Karpas-422 (cell line): ENCODE results near the gene THOP1. TPM values are rescaled to one million over a fixed set of nuclear protein-coding genes. Genes with fewer than 3 reads are reported as not detected.

Experiments used
- DNase-seq: peaks from one replicate; pipeline ENCODE4 v3.0.0-alpha.2; 2015
- H2AFZ ChIP-seq: fragments of 200-600 bp; sonication (generic); 2 replicates; pipeline ENCODE4 v1.6.1; 2014; ENCODE audit warnings: antibody characterized with exemption, low read length, mixed read lengths
- H3K27ac ChIP-seq: fragments of 200-600 bp; sonication (generic); 2 replicates; pipeline ENCODE4 v1.5.1; 2014; ENCODE audit warnings: mild to moderate bottlenecking, low read length, moderate library complexity
- H3K27me3 ChIP-seq: fragments of 200-600 bp; sonication (generic); 2 replicates; pipeline ENCODE4 v1.6.1; 2014; ENCODE audit warnings: low read length, mixed read lengths
- H3K36me3 ChIP-seq: fragments of 200-600 bp; sonication (generic); 2 replicates; pipeline ENCODE4 v1.6.1; 2014; ENCODE audit warnings: low read length, mixed read lengths; ENCODE audit not compliant: insufficient read depth
- H3K4me1 ChIP-seq: fragments of 200-600 bp; sonication (generic); 2 replicates; pipeline ENCODE4 v1.6.1; 2014; ENCODE audit warnings: mild to moderate bottlenecking, low read length, mixed read lengths
- H3K4me2 ChIP-seq: fragments of 200-600 bp; sonication (generic); 2 replicates; pipeline ENCODE4 v1.6.1; 2014; ENCODE audit warnings: low read length, low read depth, mild to moderate bottlenecking; ENCODE audit not compliant: poor library complexity, severe bottlenecking
- H3K4me3 ChIP-seq: fragments of 200-600 bp; sonication (generic); 2 replicates; pipeline ENCODE4 v1.5.1; 2014; ENCODE audit warnings: mild to moderate bottlenecking, antibody characterized with exemption, low read length, mixed read lengths
- H3K79me2 ChIP-seq: fragments of 200-600 bp; sonication (generic); 2 replicates; pipeline ENCODE4 v1.6.1; 2014; ENCODE audit warnings: mild to moderate bottlenecking, low read length, mixed read lengths
- H3K9ac ChIP-seq: fragments of 200-600 bp; sonication (generic); 2 replicates; pipeline ENCODE4 v1.6.0; 2014; ENCODE audit warnings: low read length
- H3K9me2 ChIP-seq: fragments of 200-600 bp; sonication (generic), shearing (Covaris generic); replicated peaks from 2 replicates; pipeline ENCODE4 v1.6.0; 2014; ENCODE audit warnings: mild to moderate bottlenecking, low read length, moderate library complexity; ENCODE audit not compliant: insufficient read depth
- H3K9me3 ChIP-seq: fragments of 300-700, 200-600 bp; sonication (generic); 2 replicates; pipeline ENCODE4 v1.6.1; 2014; ENCODE audit warnings: low read length, mixed read lengths
- H4K20me1 ChIP-seq: fragments of 200-600 bp; sonication (generic); 2 replicates; pipeline ENCODE4 v1.6.1; 2014; ENCODE audit warnings: mild to moderate bottlenecking, antibody characterized with exemption, low read length, low read depth; ENCODE audit not compliant: insufficient read depth
- total RNA-seq: library from RNA; depleted of rRNA; stranded (reverse); fragments of >200 nt; shearing (Covaris generic); gene quantifications from 2 replicates; pipeline ENCODE4 v1.2.3, GENCODE V29; 2014; ENCODE audit warnings: low replicate concordance

THOP1 gene
- total RNA-seq, 1 experiment from 2014 or later: 57.0 TPM

- Histone ChIP-seq H3K4me1 (peaks cover 68% of the 10 kb centered on the region), H2AFZ (peak within 1 kb of the TSS; percentile 19)
These were observed 2.1 kb upstream of the THOP1 start, which contains the start of gene SGTA for GRCh38 chr19:2782936-2783780. Gene SGTA (minus strand): TSS chr19:2783273. CDS start chr19:2769068, 14,205 bp downstream.

GRCh38 chr19:2783781-2784145 lies 1.5 kb upstream of the THOP1 start:
- peak overlapping the region; percentile 55 for H3K4me2 ChIP-seq
- H3K79me2 ChIP-seq: peaks cover 75% of the 10 kb centered on the region
- H3K9me3 ChIP-seq: no peaks in the 10 kb centered on the region
- peak overlapping the region; percentile 19 for H2AFZ ChIP-seq
- H3K9me2 ChIP-seq: no peaks in the 10 kb centered on the region
- peaks cover 70% of the 10 kb centered on the region for H3K4me1 ChIP-seq
- H4K20me1 ChIP-seq: peaks cover 36% of the 10 kb centered on the region
- peak overlapping the region; percentile 42 for H3K27ac ChIP-seq
- no peaks in the 10 kb centered on the region for H3K27me3 ChIP-seq
- peaks cover 17% of the 10 kb centered on the region; the same call in 1 of the 2 replicates for H3K36me3 ChIP-seq
- H3K9ac ChIP-seq: peak overlapping the region; percentile 44
- peak overlapping the region; percentile 87; the same call in 1 of the 2 replicates for H3K4me3 ChIP-seq
- DNase-seq: no peak

More at GRCh38 chr19:2782936-2783780, 2.1 kb upstream of the THOP1 start, which contains the start of gene SGTA:
- peak within 1 kb of the TSS; percentile 87 for H3K4me3 ChIP-seq
- H3K4me2 ChIP-seq: peak within 1 kb of the TSS; percentile 85
- peak; percentile 99 for DNase-seq
- peak within 1 kb of the TSS; percentile 90 for H3K9ac ChIP-seq
- H3K27me3 ChIP-seq: no peaks in the 10 kb centered on the region
- H3K9me2 ChIP-seq: no peaks in the 10 kb centered on the region
- H3K9me3 ChIP-seq: no peaks in the 10 kb centered on the region
- peaks cover 41% of the 10 kb centered on the region for H4K20me1 ChIP-seq
- H3K27ac ChIP-seq: peak within 1 kb of the TSS; percentile 43
- peaks cover 78% of the 10 kb centered on the region for H3K79me2 ChIP-seq
- H3K36me3 ChIP-seq: peaks cover 17% of the 10 kb centered on the region; the same call in 1 of the 2 replicates

- DNase-seq: no peak
- peaks cover 22% of the 10 kb centered on the region; the same call in 1 of the 2 replicates for H4K20me1 ChIP-seq
- H3K79me2 ChIP-seq: peaks cover 74% of the 10 kb centered on the region
- H3K9me3 ChIP-seq: no peaks in the 10 kb centered on the region
- H3K4me1 ChIP-seq: peaks cover 79% of the 10 kb centered on the region
- no peak overlapping the region for H2AFZ ChIP-seq
- peaks cover 33% of the 10 kb centered on the region for H3K36me3 ChIP-seq
- peak overlapping the region; percentile 62 for H3K4me3 ChIP-seq
- H3K27ac ChIP-seq: peak overlapping the region; percentile 95
- peak overlapping the region; percentile 83 for H3K4me2 ChIP-seq
- no peaks in the 10 kb centered on the region for H3K27me3 ChIP-seq
- H3K9ac ChIP-seq: peak overlapping the region; percentile 59
- H3K9me2 ChIP-seq: no peaks in the 10 kb centered on the region
These were observed 1.8 kb downstream of the THOP1 start for GRCh38 chr19:2787115-2787514.

GRCh38 chr19:2788237-2788636 lies 2.9 kb downstream of the THOP1 start:
- H3K9me3 ChIP-seq: no peaks in the 10 kb centered on the region
- H3K4me3 ChIP-seq: peak overlapping the region; percentile 62; the same call in 1 of the 2 replicates
- peak overlapping the region; percentile 83 for H3K4me2 ChIP-seq
- DNase-seq: no peak
- peaks cover 71% of the 10 kb centered on the region for H3K79me2 ChIP-seq
- peaks cover 87% of the 10 kb centered on the region for H3K4me1 ChIP-seq
- H3K27ac ChIP-seq: peak overlapping the region; percentile 95
- peaks cover 17% of the 10 kb centered on the region; the same call in 1 of the 2 replicates for H4K20me1 ChIP-seq
- no peaks in the 10 kb centered on the region for H3K9me2 ChIP-seq
- H3K27me3 ChIP-seq: no peaks in the 10 kb centered on the region
- H2AFZ ChIP-seq: no peak overlapping the region
- H3K9ac ChIP-seq: 0 out of 2 replicates have a peak overlapping the region, but pooled peaks have one; percentile 59
- peaks cover 40% of the 10 kb centered on the region for H3K36me3 ChIP-seq

- Histone ChIP-seq H2AFZ (no peak overlapping the region), H3K4me3 (no peak overlapping the region), H3K27me3 (no peaks in the 10 kb centered on the region), H3K27ac (peak overlapping the region; percentile 95), H4K20me1 (peaks cover 22% of the 10 kb centered on the region; the same call in 1 of the 2 replicates), H3K9me3 (no peaks in the 10 kb centered on the region), H3K4me2 (peak overlapping the region; percentile 83), H3K36me3 (peaks cover 55% of the 10 kb centered on the region), H3K4me1 (peaks cover 71% of the 10 kb centered on the region), H3K9ac (peak overlapping the region; percentile 59; the same call in 1 of the 2 replicates), H3K9me2 (no peaks in the 10 kb centered on the region), H3K79me2 (peaks cover 79% of the 10 kb centered on the region)
- no peak for DNase-seq
These were observed 4.9 kb downstream of the THOP1 start for GRCh38 chr19:2790194-2790556.

GRCh38 chr19:2790557-2791271 lies 5.4 kb downstream of the THOP1 start:
- Histone ChIP-seq H3K9ac (no peak overlapping the region), H3K9me3 (no peaks in the 10 kb centered on the region), H3K4me3 (no peak overlapping the region), H3K4me2 (no peak overlapping the region), H3K4me1 (peaks cover 71% of the 10 kb centered on the region), H3K79me2 (peaks cover 76% of the 10 kb centered on the region), H3K9me2 (no peaks in the 10 kb centered on the region), H2AFZ (no peak overlapping the region), H3K27me3 (no peaks in the 10 kb centered on the region), H3K27ac (peak overlapping the region; percentile 95), H3K36me3 (peaks cover 57% of the 10 kb centered on the region), H4K20me1 (peaks cover 22% of the 10 kb centered on the region; the same call in 1 of the 2 replicates)
- no peak for DNase-seq

- no peak overlapping the region for H3K4me3 ChIP-seq
- peaks cover 58% of the 10 kb centered on the region for H3K36me3 ChIP-seq
- no peaks in the 10 kb centered on the region for H3K9me3 ChIP-seq
- no peak overlapping the region for H3K4me2 ChIP-seq
- DNase-seq: no peak
- no peaks in the 10 kb centered on the region for H3K9me2 ChIP-seq
- no peak overlapping the region for H2AFZ ChIP-seq
- peaks cover 68% of the 10 kb centered on the region for H3K4me1 ChIP-seq
- no peaks in the 10 kb centered on the region for H3K27me3 ChIP-seq
- peak overlapping the region; percentile 68 for H3K27ac ChIP-seq
- H3K79me2 ChIP-seq: peaks cover 68% of the 10 kb centered on the region
- peaks cover 22% of the 10 kb centered on the region; the same call in 1 of the 2 replicates for H4K20me1 ChIP-seq
- no peak overlapping the region for H3K9ac ChIP-seq
These were observed 6.1 kb downstream of the THOP1 start for GRCh38 chr19:2791440-2791839.

GRCh38 chr19:2791876-2792275 lies 6.6 kb downstream of the THOP1 start:
- Histone ChIP-seq H3K27me3 (no peaks in the 10 kb centered on the region), H3K9ac (no peak overlapping the region), H3K4me3 (no peak overlapping the region), H3K36me3 (peaks cover 58% of the 10 kb centered on the region), H3K9me2 (no peaks in the 10 kb centered on the region), H3K9me3 (no peaks in the 10 kb centered on the region), H3K27ac (peak overlapping the region; percentile 68), H4K20me1 (peaks cover 21% of the 10 kb centered on the region; the same call in 1 of the 2 replicates), H2AFZ (no peak overlapping the region), H3K4me2 (no peak overlapping the region), H3K79me2 (peaks cover 64% of the 10 kb centered on the region), H3K4me1 (peaks cover 63% of the 10 kb centered on the region)
- DNase-seq: no peak
